Parathyroid adenoma (tissue), 2 donors: ENCODE results near the gene ROCK2.

Experiments
- H2AFZ ChIP-seq: fragments of 300-600 bp; sonication (generic); one replicate; pipeline ENCODE4 v1.7.0; 2017; ENCODE audit warnings: antibody characterized with exemption, mild to moderate bottlenecking
- H3K27ac ChIP-seq: fragments of 300-600 bp; sonication (generic); one replicate; pipeline ENCODE4 v1.7.0; 2017
- H3K27me3 ChIP-seq: fragments of 300-600 bp; sonication (generic); one replicate; pipeline ENCODE4 v1.7.0; 2017; ENCODE audit warnings: low read length; ENCODE audit not compliant: control insufficient read depth, insufficient read depth
- H3K36me3 ChIP-seq: fragments of 300-600 bp; sonication (generic); one replicate; pipeline ENCODE4 v1.7.0; 2017; ENCODE audit warnings: low read length; ENCODE audit not compliant: control insufficient read depth, insufficient read depth
- H3K4me1 ChIP-seq: fragments of 300-600 bp; sonication (generic); one replicate; pipeline ENCODE4 v1.7.0; 2017; ENCODE audit warnings: control low read depth
- H3K4me2 ChIP-seq: fragments of 300-600 bp; sonication (generic); one replicate; pipeline ENCODE4 v1.7.0; 2017; ENCODE audit warnings: low read length
- H3K4me3 ChIP-seq: fragments of 300-600 bp; sonication (generic); one replicate; pipeline ENCODE4 v1.7.0; 2017; ENCODE audit warnings: low read depth, low read length
- H3K79me2 ChIP-seq: fragments of 300-600 bp; sonication (generic); one replicate; pipeline ENCODE4 v1.7.0; 2017; ENCODE audit warnings: control low read depth
- H3K9ac ChIP-seq: fragments of 300-600 bp; sonication (generic); one replicate; pipeline ENCODE4 v1.7.0; 2017; ENCODE audit warnings: mild to moderate bottlenecking
- H3K9me3 ChIP-seq: fragments of 300-600 bp; sonication (generic); one replicate; pipeline ENCODE4 v1.7.0; 2017; ENCODE audit warnings: low read length; ENCODE audit not compliant: control insufficient read depth
- CTCF ChIP-seq: fragments of 300-600 bp; sonication (generic); IDR thresholded peaks from one replicate; pipeline ENCODE4 v1.7.0; 2017; ENCODE audit warnings: antibody characterized with exemption, mild to moderate bottlenecking
- donor health status: primary hyperparathyroidism.

ROCK2 gene

DNA sequence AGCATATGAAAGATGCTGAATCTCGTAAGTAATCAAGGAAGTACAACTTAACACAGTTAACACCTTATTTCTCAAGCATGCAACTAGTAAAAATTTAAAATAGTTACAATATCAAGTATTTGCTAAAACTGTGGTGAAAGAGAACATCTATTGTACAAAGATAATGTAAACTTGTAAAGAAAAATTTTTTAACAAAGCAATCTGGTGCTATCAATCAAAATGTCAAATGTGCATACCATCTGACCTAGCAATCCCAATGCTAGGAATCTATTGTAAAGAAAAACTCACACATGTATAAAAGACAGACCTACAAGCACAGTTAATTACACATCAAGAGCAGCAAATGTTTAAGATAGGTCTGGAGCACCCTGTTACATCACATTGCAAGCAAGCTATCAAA lies 99.1 kb downstream of the ROCK2 start:
- H3K4me1 ChIP-seq = no peaks in the 10 kb centered on the region
- TF ChIP-seq CTCF = no peak

DNA sequence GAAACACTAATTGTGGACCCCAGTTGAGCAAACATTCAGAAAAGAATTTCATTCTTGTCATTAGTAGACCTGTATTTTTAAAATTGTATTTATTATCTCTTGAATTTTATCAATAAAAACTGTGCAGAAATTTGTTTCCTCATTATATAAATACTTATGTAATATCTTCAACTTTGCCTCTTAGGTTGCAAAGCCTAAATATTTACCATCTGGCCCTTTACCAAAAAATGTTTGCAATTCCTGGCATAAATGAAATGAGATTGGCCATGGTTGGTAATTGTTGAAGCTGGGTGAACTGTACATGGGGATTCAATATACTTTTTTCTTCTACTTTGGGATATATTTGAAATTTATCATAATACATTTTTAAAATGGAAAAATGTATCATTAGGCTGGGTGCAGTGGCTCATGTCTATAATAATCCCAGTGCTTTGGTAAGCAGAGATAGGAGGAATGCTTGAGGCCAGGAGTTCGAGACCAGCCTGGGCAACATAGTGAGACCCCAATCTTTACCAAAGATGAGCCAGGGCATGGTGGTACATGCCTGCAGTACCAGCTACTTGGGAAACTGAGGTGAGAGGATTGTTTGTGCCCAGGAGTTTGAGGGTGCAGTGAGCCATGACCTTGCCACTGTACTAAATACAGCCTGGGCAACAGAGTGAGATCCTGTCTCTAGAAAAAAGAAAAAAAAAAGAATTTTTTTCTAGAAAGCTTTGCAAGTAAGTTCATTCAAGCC lies 100.2 kb downstream of the ROCK2 start:
- Histone ChIP-seq H3K4me1 (no peaks in the 10 kb centered on the region), H3K27me3 (no peaks in the 10 kb centered on the region), H3K27ac (no peak overlapping the region), H2AFZ (no peak overlapping the region), H3K9me3 (no peaks in the 10 kb centered on the region), H3K9ac (no peak overlapping the region), H3K36me3 (no peaks in the 10 kb centered on the region), H3K4me2 (no peak overlapping the region), H3K4me3 (no peak overlapping the region), H3K79me2 (peaks cover 3% of the 10 kb centered on the region)
- no peak for TF ChIP-seq CTCF

More for the DNA sequence above, 99.1 kb downstream of the ROCK2 start:
- no peak overlapping the region for H3K9ac ChIP-seq
- no peak overlapping the region for H3K4me3 ChIP-seq
- H3K27ac ChIP-seq = no peak overlapping the region
- H3K9me3 ChIP-seq = no peaks in the 10 kb centered on the region
- H3K36me3 ChIP-seq = no peaks in the 10 kb centered on the region
- no peaks in the 10 kb centered on the region for H3K27me3 ChIP-seq
- H3K79me2 ChIP-seq = peaks cover 3% of the 10 kb centered on the region
- H2AFZ ChIP-seq = no peak overlapping the region
- H3K4me2 ChIP-seq = no peak overlapping the region

- TF ChIP-seq CTCF = no peak
- peaks cover 3% of the 10 kb centered on the region for H3K79me2 ChIP-seq
- no peak overlapping the region for H3K9ac ChIP-seq
- H3K27me3 ChIP-seq = no peaks in the 10 kb centered on the region
- H2AFZ ChIP-seq = no peak overlapping the region
- H3K27ac ChIP-seq = no peak overlapping the region
- no peak overlapping the region for H3K4me3 ChIP-seq
- no peaks in the 10 kb centered on the region for H3K4me1 ChIP-seq
- no peaks in the 10 kb centered on the region for H3K9me3 ChIP-seq
- H3K36me3 ChIP-seq = no peaks in the 10 kb centered on the region
- H3K4me2 ChIP-seq = no peak overlapping the region
These were observed 100.9 kb downstream of the ROCK2 start for GRCh38 chr2:11243512-11243911.

DNA sequence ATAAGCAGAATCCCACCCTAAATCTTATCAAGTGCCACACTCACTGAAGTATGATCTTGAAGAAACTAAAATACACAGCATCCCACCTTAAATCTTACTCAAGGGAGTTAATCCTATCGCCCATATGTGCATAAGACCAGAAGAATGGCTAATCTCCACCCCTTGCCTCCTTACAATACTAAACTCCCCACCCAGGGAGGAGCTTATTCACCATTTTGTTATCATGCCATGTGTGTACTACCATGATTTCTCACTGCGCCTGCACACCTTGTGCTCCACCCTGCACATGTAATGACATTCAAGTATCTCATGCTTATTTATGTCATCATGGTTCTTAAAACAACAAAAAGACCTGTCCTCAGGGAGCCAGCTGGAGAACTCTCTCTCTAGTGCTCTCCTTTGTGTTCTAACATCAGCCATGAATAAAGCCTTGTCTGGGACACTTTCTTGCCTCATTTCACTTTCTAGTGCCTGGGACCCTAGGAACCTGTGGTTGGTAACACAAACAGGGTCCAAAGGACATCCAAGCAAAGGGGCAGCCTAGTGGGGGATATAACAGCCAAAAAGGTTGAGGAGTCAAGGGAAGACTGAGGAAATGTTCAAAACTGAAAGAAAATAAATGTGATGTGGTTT lies 101.8 kb downstream of the ROCK2 start:
- no peak overlapping the region for H3K9ac ChIP-seq
- no peak overlapping the region for H2AFZ ChIP-seq
- no peak overlapping the region for H3K4me2 ChIP-seq
- no peaks in the 10 kb centered on the region for H3K36me3 ChIP-seq
- H3K4me1 ChIP-seq = no peaks in the 10 kb centered on the region
- no peak overlapping the region for H3K4me3 ChIP-seq
- H3K79me2 ChIP-seq = peaks cover 3% of the 10 kb centered on the region
- no peaks in the 10 kb centered on the region for H3K9me3 ChIP-seq
- TF ChIP-seq CTCF = no peak
- H3K27me3 ChIP-seq = no peaks in the 10 kb centered on the region
- H3K27ac ChIP-seq = no peak overlapping the region
